ENCODE measurements around the gene SPEM1. TPM values are rescaled to one million over a fixed set of nuclear protein-coding genes. Genes with fewer than 3 reads are reported as not detected.

Gene SPEM1
- total RNA-seq, 2 donors from 2014 or later, result not detected

GRCh38 chr17:7426203-7426863 is 6.2 kb downstream of the SPEM1 start:
- TF ChIP-seq CTCF (IDR thresholded peaks at IDR 0.05), result no peak
- DNase-seq (ENCODE audit: low spot score), result no peak
- H3K36me3 ChIP-seq, result no peaks in the 10 kb centered on the region
- no peaks in the 10 kb centered on the region for H3K4me1 ChIP-seq
- no peak overlapping the region for H3K27ac ChIP-seq
- no peaks in the 10 kb centered on the region for H3K27me3 ChIP-seq
- H3K9me3 ChIP-seq, result no peaks in the 10 kb centered on the region
- no peak overlapping the region for H3K4me3 ChIP-seq

- H3K36me3 ChIP-seq, result no peaks in the 10 kb centered on the region
- no peak for TF ChIP-seq CTCF (IDR thresholded peaks at IDR 0.05)
- H3K9me3 ChIP-seq, result no peaks in the 10 kb centered on the region
- no peak overlapping the region for H3K4me3 ChIP-seq
- no peak for DNase-seq (ENCODE audit: low spot score)
- H3K27me3 ChIP-seq, result no peaks in the 10 kb centered on the region
- H3K4me1 ChIP-seq, result no peaks in the 10 kb centered on the region
- H3K27ac ChIP-seq, result no peak overlapping the region
Observed at GRCh38 chr17:7426896-7427489, 6.9 kb downstream of the SPEM1 start.

- H3K9me3 ChIP-seq, result no peaks in the 10 kb centered on the region
- no peaks in the 10 kb centered on the region for H3K36me3 ChIP-seq
- H3K4me1 ChIP-seq, result no peaks in the 10 kb centered on the region
- no peak for TF ChIP-seq CTCF (IDR thresholded peaks at IDR 0.05)
- no peak overlapping the region for H3K27ac ChIP-seq
- H3K4me3 ChIP-seq, result no peak overlapping the region
- DNase-seq (ENCODE audit: low spot score), result no peak
- H3K27me3 ChIP-seq, result no peaks in the 10 kb centered on the region
Observed at GRCh38 chr17:7427549-7427948, 7.4 kb downstream of the SPEM1 start.

GRCh38 chr17:7428557-7428956 is 8.4 kb downstream of the SPEM1 start, which contains the start of gene SPEM3:
Gene SPEM3, plus strand, starts transcription at chr17:7428857. Its CDS starts 46 bp downstream, at chr17:7428903.
- H3K9me3 ChIP-seq, result no peaks in the 10 kb centered on the region
- H3K27ac ChIP-seq, result no peak within 1 kb of the TSS
- no peaks in the 10 kb centered on the region for H3K4me1 ChIP-seq
- H3K4me3 ChIP-seq, result no peak within 1 kb of the TSS
- H3K27me3 ChIP-seq, result no peaks in the 10 kb centered on the region
- H3K36me3 ChIP-seq, result no peaks in the 10 kb centered on the region
- no peak for DNase-seq (ENCODE audit: low spot score)
- no peak for TF ChIP-seq CTCF (IDR thresholded peaks at IDR 0.05)

GRCh38 chr17:7429722-7430121 is 9.6 kb downstream of the SPEM1 start:
- H3K4me1 ChIP-seq, result no peaks in the 10 kb centered on the region
- H3K36me3 ChIP-seq, result no peaks in the 10 kb centered on the region
- no peak for DNase-seq (ENCODE audit: low spot score)
- no peaks in the 10 kb centered on the region for H3K27me3 ChIP-seq
- no peak overlapping the region for H3K4me3 ChIP-seq
- H3K27ac ChIP-seq, result no peak overlapping the region
- no peak for TF ChIP-seq CTCF (IDR thresholded peaks at IDR 0.05)
- H3K9me3 ChIP-seq, result no peaks in the 10 kb centered on the region

Data from right atrium auricular region (tissue), 2 donors.